Cardiac fibroblast (primary cell): ENCODE data around the gene ACAT1.

Experiments used
- DNase-seq, 2 donors: peaks; one replicate each; pipeline versions ENCODE4 v3.0.0 to v3.0.0-alpha.2; 2010; ENCODE audit warnings: low read depth in 2 of 2
- H3K4me3 ChIP-seq, 2 donors: replicated peaks in 1 of 2; 1 replicate in 1 of 2; 2 replicates in 1 of 2; pipeline ENCODE4 v1.5.1; 2011; ENCODE audit warnings: low read depth in 2 of 2, low read length in 2 of 2, mild to moderate bottlenecking in 2 of 2, moderate library complexity in 1 of 2
- CTCF ChIP-seq: IDR thresholded peaks from one replicate; pipeline ENCODE4 v1.5.1; 2011; ENCODE audit warnings: low read depth, mild to moderate bottlenecking, low read length, inconsistent platforms

Gene ACAT1

GRCh38 chr11:108121274-108122155 is at the start of gene ACAT1:
TSS of gene ACAT1 (plus strand) at chr11:108121567. CDS start at chr11:108121607, 40 bp downstream.
- peak; percentile 90 to 92 for DNase-seq
- peak; percentile 15 for TF ChIP-seq CTCF
- H3K4me3 ChIP-seq = peak within 1 kb of the TSS; percentile 69 to 84

GRCh38 chr11:108084811-108085210 is 36.6 kb upstream of the ACAT1 start:
- TF ChIP-seq CTCF = no peak

GRCh38 chr11:108085672-108086071 is 35.7 kb upstream of the ACAT1 start:
- no peak overlapping the region for H3K4me3 ChIP-seq
- no peak for TF ChIP-seq CTCF
- DNase-seq = no peak

More at GRCh38 chr11:108084811-108085210, 36.6 kb upstream of the ACAT1 start:
- DNase-seq = no peak
- no peak overlapping the region for H3K4me3 ChIP-seq

GRCh38 chr11:108092134-108092533 is 29.2 kb upstream of the ACAT1 start:
- H3K4me3 ChIP-seq = no peak overlapping the region
- DNase-seq = no peak
- no peak for TF ChIP-seq CTCF

- no peak overlapping the region for H3K4me3 ChIP-seq
- TF ChIP-seq CTCF = no peak
- DNase-seq = peak; percentile 8 to 40
Measured at GRCh38 chr11:108093128-108093904, 28.1 kb upstream of the ACAT1 start.

- TF ChIP-seq CTCF = no peak
- DNase-seq = no peak
- no peak overlapping the region for H3K4me3 ChIP-seq
Measured at GRCh38 chr11:108097179-108097578, 24.2 kb upstream of the ACAT1 start.
